Naive thymus-derived CD4-positive, alpha-beta T cell (primary cell): Measurements from ENCODE around the gene UNC5CL. TPM values are rescaled to one million over a fixed set of nuclear protein-coding genes. Genes with fewer than 3 reads are reported as not detected.

Experiments
- ATAC-seq: fragments of 150-1000 bp; cut with Tn5 transposase; 2 replicates; pipeline ENCODE4 v1.10.0; 2021; ENCODE audit warnings: mild to moderate bottlenecking, moderate library complexity
- CTCF ChIA-PET: fragments of 350-600 bp; sonication (Branson Sonifier 250); formaldehyde crosslinking; loops from one replicate; lab custom pipeline; 2021; ENCODE audit warnings: antibody characterized with exemption; lab: Charles Lee
- POLR2A ChIA-PET: fragments of 350-600 bp; sonication (Branson Sonifier 250); formaldehyde crosslinking; loops from one replicate; lab custom pipeline; 2021; ENCODE audit warnings: antibody characterized with exemption, inconsistent platforms; lab: Charles Lee
- DNase-seq, 9 donors: peaks; one replicate each; pipeline versions ENCODE4 v3.0.0 to v3.0.0-alpha.2; 2020 to 2022; ENCODE audit warnings: mixed read lengths in 1 of 9
- H3K27ac ChIP-seq: one replicate; pipeline ENCODE4 v1.7.0; 2013; ENCODE audit warnings: mild to moderate bottlenecking, low read depth, low read length, moderate library complexity
- H3K27me3 ChIP-seq, 2 donors: one replicate each; pipeline ENCODE4 v1.7.0; 2013; ENCODE audit warnings: low read length in 2 of 2, mild to moderate bottlenecking in 2 of 2, moderate library complexity in 2 of 2; ENCODE audit not compliant: control insufficient read depth in 2 of 2, insufficient read depth in 2 of 2
- H3K36me3 ChIP-seq, 3 experiments: 1 replicate in 2 of 3; 2 replicates in 1 of 3; pipeline ENCODE4 v1.7.0; 2013; ENCODE audit warnings: low read length in 3 of 3, mild to moderate bottlenecking in 3 of 3, moderate library complexity in 1 of 3; ENCODE audit not compliant: insufficient read depth in 3 of 3, control insufficient read depth in 2 of 3
- H3K4me1 ChIP-seq, 2 donors: one replicate each; pipeline ENCODE4 v1.7.0; 2013; ENCODE audit warnings: low read length in 2 of 2, mild to moderate bottlenecking in 2 of 2, moderate library complexity in 1 of 2; ENCODE audit not compliant: control insufficient read depth in 2 of 2, insufficient read depth in 2 of 2
- H3K4me3 ChIP-seq: 2 replicates; pipeline ENCODE4 v1.7.0; 2013; ENCODE audit warnings: mild to moderate bottlenecking, low read length
- H3K9me3 ChIP-seq, 3 experiments: 1 replicate in 2 of 3; 2 replicates in 1 of 3; pipeline ENCODE4 v1.7.0; 2013; ENCODE audit warnings: low read length in 3 of 3; ENCODE audit not compliant: control insufficient read depth in 2 of 3
- H3K27ac Mint-ChIP-seq, 9 donors: one replicate each; pipeline ENCODE4 v1.8.0; 2020 to 2022; ENCODE audit warnings: mixed read lengths in 9 of 9, mild to moderate bottlenecking in 8 of 9, moderate library complexity in 5 of 9, inconsistent platforms in 2 of 9
- H3K27me3 Mint-ChIP-seq, 5 donors: one replicate each; pipeline ENCODE4 v1.8.0; 2021 to 2022; ENCODE audit warnings: mixed read lengths in 5 of 5, mild to moderate bottlenecking in 1 of 5
- H3K36me3 Mint-ChIP-seq, 5 donors: one replicate each; pipeline ENCODE4 v1.8.0; 2020 to 2022; ENCODE audit warnings: mixed read lengths in 5 of 5, mild to moderate bottlenecking in 3 of 5, inconsistent platforms in 1 of 5
- H3K4me1 Mint-ChIP-seq, 7 donors: one replicate each; pipeline ENCODE4 v1.8.0; 2020 to 2022; ENCODE audit warnings: mixed read lengths in 7 of 7, mild to moderate bottlenecking in 3 of 7, inconsistent platforms in 1 of 7
- H3K4me3 Mint-ChIP-seq, 10 donors: one replicate each; pipeline ENCODE4 v1.8.0; 2020 to 2022; ENCODE audit warnings: mild to moderate bottlenecking in 10 of 10, mixed read lengths in 10 of 10, moderate library complexity in 6 of 10, inconsistent platforms in 2 of 10
- H3K9me3 Mint-ChIP-seq, 11 donors: one replicate each; pipeline ENCODE4 v1.8.0; 2020 to 2022; ENCODE audit warnings: mixed read lengths in 11 of 11, mild to moderate bottlenecking in 4 of 11, inconsistent platforms in 1 of 11, moderate library complexity in 1 of 11
- intact Hi-C, 2 donors: fragments of 100-400 bp; cut with micrococcal nuclease; formaldehyde crosslinking; loops; one replicate each; pipeline ENCODE4 v1.15.1; 2023
- polyA plus RNA-seq, 2 donors: library from polyadenylated mRNA; unstranded; fragments of 300-500 nt; fragmentation: Illumina TruSeq; gene quantifications; one replicate each; pipeline ENCODE4 v1.2.3, GENCODE V29; 2021
- total RNA-seq, 6 experiments: library from RNA in 5 of 6; stranded (reverse) in 5 of 6; gene quantifications; 1 replicate in 5 of 6; 2 replicates in 1 of 6; pipeline ENCODE4 v1.2.3 and lab custom pipeline; 2021 to 2026

Gene UNC5CL
- total and polyA plus RNA-seq, 7 experiments from 2014 or later = 0.24 to 7.2 (median 3.5) TPM

DNA sequence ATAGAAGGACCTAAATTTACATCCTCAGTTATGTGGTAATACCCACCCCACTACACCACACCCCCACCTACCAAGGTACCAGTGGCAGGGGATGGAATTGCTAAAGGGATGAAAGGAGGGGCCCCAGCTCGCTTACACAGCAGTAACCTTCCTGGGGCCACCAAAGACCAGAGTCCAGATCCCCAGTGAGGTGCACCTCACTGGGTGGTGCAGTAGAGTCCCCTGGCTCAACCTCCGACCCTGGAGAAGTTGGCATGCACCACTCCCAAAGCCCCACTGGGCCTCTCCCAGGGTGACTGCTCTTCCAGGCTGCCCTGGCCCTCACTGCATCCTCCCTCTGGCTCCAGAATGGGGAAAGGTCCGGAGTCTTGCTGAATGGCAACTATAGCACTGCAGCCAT lies 816 bp downstream of the UNC5CL start:
- no peak overlapping the region for H3K27ac ChIP-seq
- CTCF ChIA-PET = interaction anchor here (1.6 to 3.9 kb wide), 2 partner anchors 10 to 11 kb away, joined by 7 to 29 read pairs; no protein-coding TSS in a partner anchor
- POLR2A ChIA-PET = interaction anchor here (0.6 kb wide), 1 partner anchor 33 kb away, joined by 3 read pairs; no protein-coding TSS in a partner anchor
- intact Hi-C loops = loop anchor here in 1 of 2 donors (10.0 kb wide), 1 partner anchor 1673 kb away; no protein-coding TSS in a partner anchor
- no peaks in the 10 kb centered on the region for H3K9me3 Mint-ChIP-seq
- peaks cover 0 to 6% (median 0%) of the 10 kb centered on the region in 3 experiments for H3K36me3 ChIP-seq
- no peak for DNase-seq
- H3K4me3 ChIP-seq = no peak overlapping the region
- no peaks in the 10 kb centered on the region for H3K9me3 ChIP-seq
- no peaks in the 10 kb centered on the region for H3K27me3 ChIP-seq
- H3K27ac Mint-ChIP-seq = no peak overlapping the region
- no peak overlapping the region for H3K4me3 Mint-ChIP-seq
- H3K4me1 ChIP-seq = no peaks in the 10 kb centered on the region
- peaks cover 0 to 14% (median 0%) of the 10 kb centered on the region in 5 donors for H3K36me3 Mint-ChIP-seq
- no peaks in the 10 kb centered on the region for H3K27me3 Mint-ChIP-seq
- ATAC-seq = no peak
- peaks cover 0 to 20% (median 0%) of the 10 kb centered on the region in 7 donors for H3K4me1 Mint-ChIP-seq

DNA sequence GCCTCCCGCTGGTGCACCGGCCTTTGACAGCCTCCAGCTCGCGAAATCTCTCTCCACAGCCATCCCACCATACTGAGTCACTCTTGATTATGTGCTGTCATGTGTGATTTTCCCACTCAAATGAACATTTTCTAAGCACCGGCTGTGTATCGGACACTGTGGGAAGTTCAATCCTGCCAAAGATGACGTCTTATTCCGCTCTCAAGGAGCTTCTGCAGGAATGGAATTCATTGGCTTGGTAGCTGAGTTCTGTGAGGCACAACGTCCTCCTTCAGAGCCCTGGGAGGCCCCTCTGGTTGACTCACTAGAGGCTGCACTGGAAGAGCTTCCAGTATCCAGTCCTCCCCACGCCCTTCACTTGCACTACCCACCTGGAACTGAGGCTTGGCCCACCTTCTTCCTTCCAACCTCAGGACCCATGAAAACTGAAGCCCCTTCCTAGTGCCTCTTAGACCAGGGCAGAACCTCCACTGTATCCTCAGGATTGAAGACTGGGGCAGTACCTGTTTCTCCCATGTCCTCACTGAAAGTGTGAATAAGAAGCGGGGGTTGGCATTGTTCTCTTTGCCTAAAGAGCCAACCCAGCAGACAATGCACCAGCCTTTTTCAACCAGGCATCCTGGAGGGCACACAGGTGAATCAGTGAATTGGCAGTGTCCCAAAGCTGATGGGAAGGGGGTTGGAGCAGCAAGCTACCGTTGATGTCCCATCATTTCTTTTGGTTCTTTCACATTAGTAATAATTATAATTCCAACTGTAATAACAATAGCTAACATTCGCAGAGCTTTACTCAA lies 1.7 kb downstream of the UNC5CL start:
- Mint-ChIP-seq H3K9me3 (no peaks in the 10 kb centered on the region), H3K4me1 (peaks cover 0 to 18% (median 0%) of the 10 kb centered on the region in 7 donors), H3K36me3 (peaks cover 0 to 11% (median 0%) of the 10 kb centered on the region in 5 donors), H3K27me3 (no peaks in the 10 kb centered on the region), H3K4me3 (no peak overlapping the region), H3K27ac (peak overlapping the region in 6 of 9 donors; percentile 32 to 69 (median 42))
- Histone ChIP-seq H3K27ac (no peak overlapping the region), H3K4me1 (no peaks in the 10 kb centered on the region), H3K4me3 (no peak overlapping the region), H3K9me3 (no peaks in the 10 kb centered on the region), H3K27me3 (no peaks in the 10 kb centered on the region), H3K36me3 (no peaks in the 10 kb centered on the region)
- intact Hi-C loops = loop anchor here in 1 of 2 donors (10.0 kb wide), 1 partner anchor 1673 kb away; no protein-coding TSS in a partner anchor
- DNase-seq = no peak
- no peak for ATAC-seq
- ChIA-PET CTCF (interaction anchor here (0.7 to 3.9 kb wide), 2 partner anchors 9 to 32 kb away, joined by 4 to 29 read pairs; no protein-coding TSS in a partner anchor), POLR2A (interaction anchor here (0.6 kb wide), 1 partner anchor 34 kb away, joined by 3 read pairs; no protein-coding TSS in a partner anchor)

DNA sequence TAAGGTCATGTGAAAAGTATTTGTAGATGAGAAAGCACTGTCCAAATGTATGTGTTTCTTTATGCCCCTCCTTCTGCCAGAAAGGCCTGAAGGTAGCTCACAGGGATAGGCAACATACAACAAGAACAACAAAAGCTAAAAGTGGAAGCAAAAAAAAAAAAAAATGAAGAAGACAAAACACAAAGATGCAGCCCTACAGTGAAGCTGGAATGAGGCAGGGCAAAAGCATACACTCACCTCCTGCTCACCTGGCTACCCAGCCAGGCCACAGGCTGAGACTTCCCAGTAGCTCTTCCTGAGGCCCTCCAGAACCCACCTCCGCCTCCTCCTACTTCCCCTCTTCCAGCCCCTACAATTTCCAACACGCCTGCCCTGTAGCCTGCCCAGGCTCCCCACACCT lies 2.4 kb downstream of the UNC5CL start:
- Histone ChIP-seq H3K36me3 (no peaks in the 10 kb centered on the region), H3K4me1 (no peaks in the 10 kb centered on the region), H3K27ac (no peak overlapping the region), H3K9me3 (no peaks in the 10 kb centered on the region), H3K27me3 (no peaks in the 10 kb centered on the region), H3K4me3 (no peak overlapping the region)
- no peak overlapping the region for H3K4me3 Mint-ChIP-seq
- peak overlapping the region in 6 of 9 donors; percentile 32 to 69 (median 46) for H3K27ac Mint-ChIP-seq
- ATAC-seq = no peak
- DNase-seq = no peak
- CTCF ChIA-PET = interaction anchor here (0.7 to 1.1 kb wide), 3 partner anchors 16 to 34 kb away, joined by 3 to 4 read pairs (median 3); no protein-coding TSS in a partner anchor
- intact Hi-C loops = loop anchor here in 1 of 2 donors (10.0 kb wide), 1 partner anchor 1672 kb away; no protein-coding TSS in a partner anchor
- H3K27me3 Mint-ChIP-seq = no peaks in the 10 kb centered on the region
- POLR2A ChIA-PET = no interaction called here
- H3K36me3 Mint-ChIP-seq = peaks cover 0 to 6% (median 0%) of the 10 kb centered on the region in 5 donors
- no peaks in the 10 kb centered on the region for H3K9me3 Mint-ChIP-seq
- peaks cover 0 to 18% (median 0%) of the 10 kb centered on the region in 7 donors for H3K4me1 Mint-ChIP-seq

DNA sequence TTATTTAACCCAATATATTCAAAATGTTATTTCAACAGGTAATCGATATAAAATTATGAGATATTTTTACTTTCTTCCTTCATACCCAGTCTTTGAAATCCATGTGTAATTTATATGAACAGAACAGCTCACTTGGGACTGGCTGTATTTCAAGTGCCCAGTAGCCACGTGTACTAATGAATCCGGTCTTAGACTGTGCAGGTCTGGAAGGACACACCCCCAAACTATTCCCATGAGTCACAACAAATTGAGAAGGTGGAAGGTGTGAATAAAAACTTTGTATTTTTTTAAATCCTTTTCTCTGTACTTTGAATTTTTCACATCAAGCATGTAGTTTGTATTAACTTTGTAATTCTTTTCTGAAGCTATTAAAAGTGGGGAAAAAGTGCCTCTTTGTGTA lies 2.8 kb downstream of the UNC5CL start:
- peaks cover 0 to 18% (median 0%) of the 10 kb centered on the region in 7 donors for H3K4me1 Mint-ChIP-seq
- no peaks in the 10 kb centered on the region for H3K27me3 Mint-ChIP-seq
- H3K27ac ChIP-seq = no peak overlapping the region
- no peaks in the 10 kb centered on the region for H3K9me3 ChIP-seq
- H3K4me3 Mint-ChIP-seq = no peak overlapping the region
- H3K27ac Mint-ChIP-seq = peak overlapping the region in 2 of 9 donors; percentile 54 to 69
- CTCF ChIA-PET = interaction anchor here (0.7 to 1.1 kb wide), 4 partner anchors 10 to 35 kb away, joined by 3 read pairs; no protein-coding TSS in a partner anchor
- H3K27me3 ChIP-seq = no peaks in the 10 kb centered on the region
- no peak overlapping the region for H3K4me3 ChIP-seq
- intact Hi-C loops = loop anchor here in 1 of 2 donors (10.0 kb wide), 1 partner anchor 1671 kb away; no protein-coding TSS in a partner anchor
- H3K4me1 ChIP-seq = no peaks in the 10 kb centered on the region
- ATAC-seq (no peak), DNase-seq (no peak)
- H3K9me3 Mint-ChIP-seq = no peaks in the 10 kb centered on the region
- no peaks in the 10 kb centered on the region for H3K36me3 ChIP-seq
- peaks cover 0 to 6% (median 0%) of the 10 kb centered on the region in 5 donors for H3K36me3 Mint-ChIP-seq
- POLR2A ChIA-PET = no interaction called here

DNA sequence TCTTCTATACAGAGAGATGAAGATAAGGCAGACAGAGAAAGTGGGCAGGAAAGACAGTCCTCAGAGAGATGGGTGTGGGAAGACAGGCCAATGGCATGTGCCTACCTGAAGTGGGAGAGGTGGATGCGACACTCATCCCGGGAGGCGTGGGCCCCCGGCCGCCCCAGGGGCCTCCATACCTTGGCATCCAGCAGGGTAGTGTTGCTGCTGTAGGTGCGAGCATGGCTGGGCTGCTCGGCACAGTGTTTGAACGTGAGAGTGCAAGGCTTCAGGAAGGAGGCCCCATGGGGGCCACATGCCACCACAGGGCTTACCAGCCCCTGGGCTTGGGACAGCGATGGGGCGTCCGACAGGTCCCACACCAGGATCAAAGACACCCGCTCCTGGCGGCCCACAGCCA lies 5.2 kb downstream of the UNC5CL start:
- CTCF ChIA-PET = interaction anchor here (1.0 kb wide), 1 partner anchor 37 kb away, joined by 3 read pairs; no protein-coding TSS in a partner anchor
- Mint-ChIP-seq H3K4me1 (peaks cover 6 to 11% (median 7%) of the 10 kb centered on the region in 7 donors), H3K27me3 (no peaks in the 10 kb centered on the region), H3K9me3 (no peaks in the 10 kb centered on the region), H3K4me3 (no peak overlapping the region), H3K36me3 (peaks cover 0 to 6% (median 0%) of the 10 kb centered on the region in 5 donors), H3K27ac (peak overlapping the region in 1 of 9 donors; percentile 6)
- no peaks in the 10 kb centered on the region for H3K36me3 ChIP-seq
- H3K9me3 ChIP-seq = no peaks in the 10 kb centered on the region
- DNase-seq = no peak
- H3K27ac ChIP-seq = no peak overlapping the region
- peaks cover 0 to 6% of the 10 kb centered on the region in 2 donors for H3K4me1 ChIP-seq
- POLR2A ChIA-PET = no interaction called here
- H3K4me3 ChIP-seq = no peak overlapping the region
- H3K27me3 ChIP-seq = no peaks in the 10 kb centered on the region
- ATAC-seq = no peak
- intact Hi-C loops = loop anchor here in 1 of 2 donors (10.0 kb wide), 1 partner anchor 1669 kb away; no protein-coding TSS in a partner anchor

DNA sequence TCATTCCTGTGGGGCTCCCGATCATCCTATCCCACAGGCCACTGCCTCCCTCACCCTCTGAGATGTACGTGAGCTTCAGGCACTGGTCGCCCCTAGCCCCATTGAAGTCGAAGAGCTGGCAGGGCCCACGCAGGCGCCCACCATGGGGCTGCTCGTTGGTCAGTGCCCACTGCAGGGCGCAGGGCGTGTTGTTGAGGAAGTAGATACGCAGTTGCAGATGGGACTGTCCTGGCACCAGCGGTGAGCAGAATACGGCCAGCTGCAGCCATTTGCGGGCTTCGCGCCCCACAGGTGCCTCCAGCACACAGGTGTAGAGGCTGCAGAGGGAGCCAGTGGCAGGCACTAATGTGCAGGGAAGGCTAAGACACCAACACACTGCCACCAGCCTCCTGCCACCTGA lies 6.2 kb downstream of the UNC5CL start:
- Histone ChIP-seq H3K27me3 (no peaks in the 10 kb centered on the region), H3K27ac (no peak overlapping the region), H3K9me3 (no peaks in the 10 kb centered on the region), H3K36me3 (no peaks in the 10 kb centered on the region), H3K4me3 (no peak overlapping the region), H3K4me1 (peaks cover 2 to 12% of the 10 kb centered on the region in 2 donors)
- peak overlapping the region in 2 of 9 donors; percentile 14 to 83 for H3K27ac Mint-ChIP-seq
- H3K9me3 Mint-ChIP-seq = no peaks in the 10 kb centered on the region
- no peak overlapping the region for H3K4me3 Mint-ChIP-seq
- POLR2A ChIA-PET = no interaction called here
- H3K36me3 Mint-ChIP-seq = peaks cover 0 to 6% (median 0%) of the 10 kb centered on the region in 5 donors
- intact Hi-C loops = loop anchor here in 1 of 2 donors (10.0 kb wide), 1 partner anchor 1668 kb away; no protein-coding TSS in a partner anchor
- ATAC-seq (no peak), DNase-seq (no peak)
- H3K27me3 Mint-ChIP-seq = no peaks in the 10 kb centered on the region
- CTCF ChIA-PET = no interaction called here
- peaks cover 8 to 15% (median 12%) of the 10 kb centered on the region in 7 donors for H3K4me1 Mint-ChIP-seq
